Measurements from ENCODE around the gene BEX5.
"Not testable (repeated sequence)": the region's sequence is repeated elsewhere in the genome, so short reads cannot be mapped to it uniquely, and the experiment has no call there.

Gene BEX5

GRCh38 chrX:102155806-102156179 lies at the start of gene BEX5:
BEX5 (minus strand) TSS chrX:102155977; CDS start chrX:102154265, 1,712 bp downstream.
- DNase-seq (ENCODE audit: low read depth, low spot score) = peak; percentile 40

GRCh38 chrX:102185967-102186720 lies 30.4 kb upstream of the BEX5 start:
- no peak for DNase-seq (ENCODE audit: low read depth, low spot score)

- DNase-seq (ENCODE audit: low read depth, low spot score) = no peak
These were observed 624 bp downstream of the BEX5 start for GRCh38 chrX:102154900-102155805.

- DNase-seq (ENCODE audit: low read depth, low spot score) = no peak
These were observed 1.4 kb downstream of the BEX5 start for GRCh38 chrX:102154218-102154860.

- not testable (repeated sequence) for DNase-seq (ENCODE audit: low read depth, low spot score)
These were observed 13.5 kb downstream of the BEX5 start, which contains the start of gene TCEAL6 for GRCh38 chrX:102142274-102142673. TCEAL6 (minus strand) TSS chrX:102142481.

- not testable (repeated sequence) for DNase-seq (ENCODE audit: low read depth, low spot score)
These were observed 14.1 kb downstream of the BEX5 start for GRCh38 chrX:102141631-102142030.

GRCh38 chrX:102140876-102141275 lies 14.9 kb downstream of the BEX5 start:
- DNase-seq (ENCODE audit: low read depth, low spot score) = not testable (repeated sequence)

GRCh38 chrX:102138064-102138463 lies 17.7 kb downstream of the BEX5 start:
- no peak for DNase-seq (ENCODE audit: low read depth, low spot score)

GRCh38 chrX:102129473-102129872 lies 26.3 kb downstream of the BEX5 start:
- no peak for DNase-seq (ENCODE audit: low read depth, low spot score)

GRCh38 chrX:102126863-102127262 lies 28.9 kb downstream of the BEX5 start:
- DNase-seq (ENCODE audit: low read depth, low spot score) = no peak

GRCh38 chrX:102126080-102126818 lies 29.5 kb downstream of the BEX5 start:
- DNase-seq (ENCODE audit: low read depth, low spot score) = not testable (repeated sequence)

- DNase-seq (ENCODE audit: low read depth, low spot score) = not testable (repeated sequence)
These were observed 30.3 kb downstream of the BEX5 start, which contains the start of gene TCEAL2 for GRCh38 chrX:102125436-102125835. TCEAL2 (plus strand) TSS chrX:102125679; CDS start chrX:102126831, 1,152 bp downstream.

GRCh38 chrX:102125014-102125413 lies 30.8 kb downstream of the BEX5 start:
- DNase-seq (ENCODE audit: low read depth, low spot score) = not testable (repeated sequence)

GRCh38 chrX:102115748-102116147 lies 40.0 kb downstream of the BEX5 start:
- DNase-seq (ENCODE audit: low read depth, low spot score) = no peak

GRCh38 chrX:102113367-102113766 lies 42.4 kb downstream of the BEX5 start:
- DNase-seq (ENCODE audit: low read depth, low spot score) = no peak

All from iPS DF 19.7 (cell line).